ENCODE results near the gene EML3. TPM values are rescaled to one million over a fixed set of nuclear protein-coding genes. Genes with fewer than 3 reads are reported as not detected.

The EML3 gene
- total and polyA plus RNA-seq, 9 donors: 29.9 to 138 (median 94.4) TPM

DNA sequence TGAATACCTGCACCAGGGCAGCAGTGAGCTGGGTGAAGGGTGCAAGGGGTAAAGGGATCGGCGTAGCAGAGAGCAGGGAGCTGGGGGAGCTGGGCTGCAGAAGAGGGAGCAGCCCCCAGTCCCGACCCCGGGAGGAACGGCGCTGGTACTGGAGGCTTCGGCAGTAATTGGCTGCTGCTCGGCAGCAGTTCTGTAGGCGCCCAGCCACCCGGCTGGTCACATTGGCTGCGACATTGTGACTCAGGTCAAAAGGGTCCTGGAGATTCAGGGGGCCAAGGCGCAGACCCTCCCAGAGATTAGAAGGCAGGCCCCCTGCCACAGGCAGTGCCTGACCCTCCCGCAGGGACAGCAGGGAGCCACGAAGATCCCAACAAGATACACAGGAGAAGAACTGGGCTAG, 36.7 kb downstream of the EML3 start:
- intact Hi-C loops (cut with DNase I): no loop called here

DNA sequence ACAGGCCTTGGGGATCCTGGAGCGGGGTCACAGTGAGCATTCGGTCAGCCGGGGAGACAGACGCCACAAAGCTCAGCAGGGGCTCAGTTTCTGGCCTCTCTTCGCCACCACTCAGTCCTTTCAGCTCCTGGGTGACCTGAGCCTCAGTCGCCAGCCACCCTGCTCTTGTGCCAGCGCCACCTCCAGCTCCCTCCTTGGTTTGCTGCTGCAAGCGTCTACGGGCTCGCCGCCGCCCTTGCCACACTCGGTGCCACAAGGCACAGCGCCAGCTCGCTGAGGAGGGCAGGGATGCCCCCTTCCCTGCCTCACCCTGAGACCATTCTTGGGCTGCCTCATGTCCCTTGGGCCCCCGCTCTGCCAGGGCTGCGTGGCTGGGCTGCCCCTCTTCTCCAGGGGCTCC, 37.4 kb downstream of the EML3 start:
- H3K9me3 ChIP-seq: no peaks in the 10 kb centered on the region
- H3K4me3 ChIP-seq: peak overlapping the region; percentile 64
- no peaks in the 10 kb centered on the region for H3K27me3 ChIP-seq
- peaks cover 7% of the 10 kb centered on the region for H3K4me1 ChIP-seq (ENCODE audit: insufficient read depth)
- DNase-seq: peak in 3 of 5 donors; percentile 60 to 62 (median 61)
- no peaks in the 10 kb centered on the region for H3K36me3 ChIP-seq
- H3K27ac ChIP-seq: peak overlapping the region; percentile 78 to 85
- no peak for TF ChIP-seq EP300 (IDR thresholded peaks at IDR 0.05)
- TF ChIP-seq POLR2A (IDR thresholded peaks at IDR 0.05): no peak
- intact Hi-C loops (cut with DNase I): no loop called here
- 21 to 24% (median 24%) methylated on average over 17 of the region's 17 CpGs for WGBS, 3 donors

More for the DNA sequence above, 36.7 kb downstream of the EML3 start:
- Histone ChIP-seq H3K36me3 (no peaks in the 10 kb centered on the region), H3K27ac (peak overlapping the region in 1 of 2 donors; percentile 8), H3K4me3 (no peak overlapping the region), H3K27me3 (no peaks in the 10 kb centered on the region), H3K9me3 (no peaks in the 10 kb centered on the region), H3K4me1 (ENCODE audit: insufficient read depth) (peaks cover 7% of the 10 kb centered on the region)
- peak in 1 of 5 donors; percentile 27 for DNase-seq
- no peak for TF ChIP-seq EP300 (IDR thresholded peaks at IDR 0.05)
- TF ChIP-seq, protein P1, sequence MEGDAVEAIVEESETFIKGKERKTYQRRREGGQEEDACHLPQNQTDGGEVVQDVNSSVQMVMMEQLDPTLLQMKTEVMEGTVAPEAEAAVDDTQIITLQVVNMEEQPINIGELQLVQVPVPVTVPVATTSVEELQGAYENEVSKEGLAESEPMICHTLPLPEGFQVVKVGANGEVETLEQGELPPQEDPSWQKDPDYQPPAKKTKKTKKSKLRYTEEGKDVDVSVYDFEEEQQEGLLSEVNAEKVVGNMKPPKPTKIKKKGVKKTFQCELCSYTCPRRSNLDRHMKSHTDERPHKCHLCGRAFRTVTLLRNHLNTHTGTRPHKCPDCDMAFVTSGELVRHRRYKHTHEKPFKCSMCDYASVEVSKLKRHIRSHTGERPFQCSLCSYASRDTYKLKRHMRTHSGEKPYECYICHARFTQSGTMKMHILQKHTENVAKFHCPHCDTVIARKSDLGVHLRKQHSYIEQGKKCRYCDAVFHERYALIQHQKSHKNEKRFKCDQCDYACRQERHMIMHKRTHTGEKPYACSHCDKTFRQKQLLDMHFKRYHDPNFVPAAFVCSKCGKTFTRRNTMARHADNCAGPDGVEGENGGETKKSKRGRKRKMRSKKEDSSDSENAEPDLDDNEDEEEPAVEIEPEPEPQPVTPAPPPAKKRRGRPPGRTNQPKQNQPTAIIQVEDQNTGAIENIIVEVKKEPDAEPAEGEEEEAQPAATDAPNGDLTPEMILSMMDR (IDR thresholded peaks at IDR 0.05): no peak
- TF ChIP-seq POLR2A (IDR thresholded peaks at IDR 0.05): no peak
- WGBS, 3 donors: 50 to 67% (median 54%) methylated on average over 14 of the region's 14 CpGs

DNA sequence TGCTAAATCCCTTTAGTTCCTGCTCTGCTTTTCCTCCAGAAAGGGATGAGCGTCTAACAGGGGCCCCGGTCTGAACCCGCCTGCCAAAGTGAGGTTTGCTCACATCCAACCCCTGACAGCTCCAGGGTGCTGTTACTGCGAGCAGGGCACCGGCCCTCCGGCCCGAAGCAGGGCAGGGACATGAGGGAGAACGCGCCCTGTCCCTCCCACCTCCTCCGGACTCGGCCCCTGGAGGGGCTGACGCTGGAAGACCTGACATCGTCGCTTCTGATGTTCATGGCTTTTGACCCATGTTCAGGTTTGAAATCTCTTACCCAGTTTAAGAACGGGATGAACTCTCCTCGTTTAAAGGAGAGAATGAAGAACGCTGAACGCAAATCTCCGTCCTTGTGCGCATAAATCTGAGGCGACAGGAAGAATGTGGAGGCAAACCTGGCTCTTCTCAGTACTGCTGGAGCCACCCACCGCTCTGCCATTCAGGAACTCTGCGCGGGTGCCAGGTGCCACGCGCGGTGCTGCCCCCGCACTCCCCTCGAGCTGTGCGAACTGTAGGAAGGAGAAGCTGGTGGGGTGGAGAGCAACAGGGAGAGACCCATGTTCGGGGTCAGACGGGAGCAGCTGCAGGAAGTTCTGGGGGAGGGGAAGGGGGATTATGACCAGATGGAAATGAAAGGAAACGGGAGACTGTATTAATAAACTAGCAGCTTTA, 38.1 kb downstream of the EML3 start:
- Histone ChIP-seq H3K27ac (peak overlapping the region; percentile 78 to 85), H3K4me1 (ENCODE audit: insufficient read depth) (peaks cover 7% of the 10 kb centered on the region), H3K9me3 (no peaks in the 10 kb centered on the region), H3K36me3 (no peaks in the 10 kb centered on the region), H3K4me3 (peak overlapping the region; percentile 64), H3K27me3 (no peaks in the 10 kb centered on the region)
- TF ChIP-seq, protein P1 (IDR thresholded peaks at IDR 0.05): no peak
- intact Hi-C loops (cut with DNase I): no loop called here
- 0 to 1% (median 1%) methylated on average over 33 of the region's 33 CpGs for WGBS, 3 donors
- DNase-seq: peak; percentile 50 to 71 (median 51)

DNA sequence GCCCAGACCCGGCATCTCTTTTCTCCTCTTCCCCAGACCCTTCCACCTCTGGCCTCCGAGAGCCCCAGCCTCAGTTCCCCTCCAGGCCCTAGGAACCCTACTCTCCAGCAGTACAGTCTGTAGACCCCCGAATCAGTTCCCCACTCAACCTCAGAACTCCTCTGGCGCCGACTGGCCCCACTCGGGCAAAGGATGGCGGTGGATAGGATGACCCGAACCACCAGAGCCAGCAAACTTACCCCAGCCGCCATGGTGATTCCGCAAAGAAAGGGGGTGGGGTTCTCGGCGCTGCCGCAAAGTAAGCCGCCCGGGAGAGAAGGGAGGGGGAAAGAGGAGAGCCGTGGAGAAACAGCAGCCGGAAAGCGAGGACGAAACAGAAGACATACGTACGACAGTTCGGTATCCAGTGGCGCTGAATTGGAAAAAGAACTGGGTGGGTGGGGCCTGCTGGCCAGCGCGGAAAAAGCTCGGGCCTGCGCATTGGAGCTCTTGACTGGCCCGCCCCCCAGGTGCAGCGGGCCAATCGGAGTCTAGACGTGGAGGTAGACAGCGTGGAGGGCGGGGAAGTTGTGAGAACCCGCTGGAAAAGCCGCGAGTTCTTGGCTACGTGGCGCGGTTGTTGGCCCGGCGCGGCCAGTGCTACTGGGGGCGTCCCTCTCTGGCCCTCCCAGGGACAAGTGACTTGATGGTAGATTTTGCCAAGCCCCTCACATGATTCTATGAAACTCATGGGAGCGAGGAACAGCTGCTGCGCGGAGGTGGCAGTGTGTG, 38.8 kb downstream of the EML3 start, which contains the start of gene EEF1G:
Gene EEF1G, minus strand, starts transcription at position 300 of the 771 bp plus-strand sequence. Its CDS starts 49 bp downstream, at position 251.
- H3K27ac ChIP-seq: peak within 1 kb of the TSS; percentile 78 to 85
- H3K36me3 ChIP-seq: no peaks in the 10 kb centered on the region
- WGBS, 3 donors: 1% methylated on average over 46 of the region's 46 CpGs
- DNase-seq: peak; percentile 97 to 99 (median 98)
- H3K27me3 ChIP-seq: no peaks in the 10 kb centered on the region
- H3K4me1 ChIP-seq (ENCODE audit: insufficient read depth): peaks cover 7% of the 10 kb centered on the region
- TF ChIP-seq, protein P1 (IDR thresholded peaks at IDR 0.05): no peak
- no peak for TF ChIP-seq EP300 (IDR thresholded peaks at IDR 0.05)
- peak; percentile 66 for TF ChIP-seq POLR2A (IDR thresholded peaks at IDR 0.05)
- intact Hi-C loops (cut with DNase I): no loop called here
- no peaks in the 10 kb centered on the region for H3K9me3 ChIP-seq
- peak within 1 kb of the TSS; percentile 85 for H3K4me3 ChIP-seq

Data from ovary (tissue), 9 donors.